ENCODE data around the gene SLC4A1. TPM values are rescaled to one million over a fixed set of nuclear protein-coding genes. Genes with fewer than 3 reads are reported as not detected.

The SLC4A1 gene
- total RNA-seq, 2 donors from 2014 or later, result not detected

GRCh38 chr17:44308320-44308818 lies 40.4 kb upstream of the SLC4A1 start, which contains the start of gene RUNDC3A:
TSS of gene RUNDC3A (plus strand) at chr17:44308601. CDS start at chr17:44308833, 232 bp downstream.
- H3K9me3 Mint-ChIP-seq, result no peaks in the 10 kb centered on the region
- DNase-seq (ENCODE audit: low spot score) (peak; percentile 81), ATAC-seq (peak; percentile 90 to 95)
- H3K36me3 Mint-ChIP-seq, result no peaks in the 10 kb centered on the region
- H3K27me3 Mint-ChIP-seq, result peaks cover 22 to 23% of the 10 kb centered on the region in 2 donors
- no peak within 1 kb of the TSS for H3K27ac Mint-ChIP-seq
- H3K4me3 Mint-ChIP-seq, result peak within 1 kb of the TSS; percentile 44
- H3K4me1 Mint-ChIP-seq (ENCODE audit: low read depth in 2 of 2), result peaks cover 16 to 20% of the 10 kb centered on the region in 2 donors

DNA sequence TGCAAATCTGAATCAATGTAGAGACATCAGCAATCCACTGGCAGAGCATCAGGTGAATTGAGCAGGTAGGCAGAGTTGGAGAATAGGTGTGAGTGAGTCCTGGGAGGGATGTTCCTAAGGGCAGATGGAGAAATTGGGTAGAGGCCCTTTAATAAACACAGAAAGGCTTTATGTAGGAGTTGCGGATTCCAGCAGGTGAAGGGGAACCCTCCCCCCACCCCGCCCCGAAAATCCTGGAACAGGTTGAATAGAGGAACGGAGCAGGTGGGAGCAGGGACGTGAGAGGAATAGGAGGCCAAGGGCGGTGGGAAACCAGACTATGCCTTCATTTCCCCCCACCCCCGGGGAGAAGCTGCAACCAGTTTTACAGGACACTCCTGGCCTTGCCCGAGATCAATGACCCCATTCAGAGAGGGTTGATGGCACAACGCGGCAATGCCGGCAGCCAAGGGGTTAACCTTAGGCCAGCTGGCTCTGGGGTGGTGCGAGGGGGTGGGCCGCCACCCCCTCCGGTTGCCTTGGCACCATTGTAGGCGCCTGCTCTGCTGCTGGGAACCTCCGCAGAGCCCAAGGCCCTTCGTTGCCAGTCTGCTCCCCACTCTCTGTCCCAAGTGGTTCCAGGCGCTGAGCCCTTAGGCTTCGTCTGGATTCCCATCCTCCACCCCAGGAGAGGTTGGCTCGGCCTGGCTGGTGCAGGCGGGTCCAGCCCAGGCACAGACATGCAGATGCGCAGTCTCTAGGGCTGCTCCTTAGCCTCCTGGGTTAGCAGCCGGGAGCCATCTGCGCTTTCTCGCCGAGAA lies 39.7 kb upstream of the SLC4A1 start:
- ATAC-seq (no peak), DNase-seq (ENCODE audit: low spot score) (no peak)
- H3K36me3 Mint-ChIP-seq, result no peaks in the 10 kb centered on the region
- no peak overlapping the region for H3K27ac Mint-ChIP-seq
- peaks cover 22 to 23% of the 10 kb centered on the region in 2 donors for H3K27me3 Mint-ChIP-seq
- H3K4me3 Mint-ChIP-seq, result peak overlapping the region; percentile 44
- H3K4me1 Mint-ChIP-seq (ENCODE audit: low read depth in 2 of 2), result peaks cover 16 to 20% of the 10 kb centered on the region in 2 donors
- no peaks in the 10 kb centered on the region for H3K9me3 Mint-ChIP-seq

DNA sequence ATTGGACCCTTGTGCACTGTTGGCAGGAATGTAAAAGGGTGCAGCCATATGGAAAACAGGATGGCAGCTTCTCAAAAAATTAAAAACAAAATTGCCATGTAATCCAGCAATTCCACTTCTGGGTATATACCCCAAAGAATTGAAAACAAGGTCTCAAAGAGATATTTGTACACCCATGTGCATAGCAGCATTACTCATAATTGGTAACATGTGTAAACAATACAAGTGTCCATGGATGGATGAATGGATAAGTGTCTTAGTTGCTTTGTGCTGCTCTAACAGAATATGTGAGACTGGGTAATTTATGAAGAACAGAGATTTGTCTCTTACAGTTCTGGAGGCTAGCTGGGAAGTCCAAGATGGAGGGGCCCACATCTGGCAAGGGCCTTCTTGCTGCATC lies 36.7 kb upstream of the SLC4A1 start:
- ATAC-seq (no peak), DNase-seq (ENCODE audit: low spot score) (no peak)
- no peak overlapping the region for H3K4me3 Mint-ChIP-seq
- H3K9me3 Mint-ChIP-seq, result no peaks in the 10 kb centered on the region
- no peak overlapping the region for H3K27ac Mint-ChIP-seq
- peaks cover 12 to 15% of the 10 kb centered on the region in 2 donors for H3K4me1 Mint-ChIP-seq (ENCODE audit: low read depth in 2 of 2)
- H3K27me3 Mint-ChIP-seq, result peaks cover 22 to 24% of the 10 kb centered on the region in 2 donors
- no peaks in the 10 kb centered on the region for H3K36me3 Mint-ChIP-seq

GRCh38 chr17:44297975-44298374 lies 30.0 kb upstream of the SLC4A1 start:
- H3K27ac Mint-ChIP-seq, result no peak overlapping the region
- no peaks in the 10 kb centered on the region for H3K36me3 Mint-ChIP-seq
- H3K27me3 Mint-ChIP-seq, result peaks cover 6 to 10% of the 10 kb centered on the region in 2 donors

GRCh38 chr17:44293509-44294226 lies 25.7 kb upstream of the SLC4A1 start:
- Mint-ChIP-seq H3K27me3 (peaks cover 9% of the 10 kb centered on the region in 2 donors), H3K9me3 (no peaks in the 10 kb centered on the region), H3K27ac (no peak overlapping the region), H3K36me3 (no peaks in the 10 kb centered on the region), H3K4me1 (ENCODE audit: low read depth in 2 of 2) (peaks cover 0 to 2% of the 10 kb centered on the region in 2 donors), H3K4me3 (no peak overlapping the region)
- ATAC-seq, result peak in 1 of 2 donors; percentile 56
- DNase-seq (ENCODE audit: low spot score), result peak; percentile 53

More at GRCh38 chr17:44297975-44298374, 30.0 kb upstream of the SLC4A1 start:
- Mint-ChIP-seq H3K9me3 (no peaks in the 10 kb centered on the region), H3K4me3 (no peak overlapping the region), H3K4me1 (ENCODE audit: low read depth in 2 of 2) (peaks cover 0 to 2% of the 10 kb centered on the region in 2 donors)
- DNase-seq (ENCODE audit: low spot score) (no peak), ATAC-seq (no peak)

DNA sequence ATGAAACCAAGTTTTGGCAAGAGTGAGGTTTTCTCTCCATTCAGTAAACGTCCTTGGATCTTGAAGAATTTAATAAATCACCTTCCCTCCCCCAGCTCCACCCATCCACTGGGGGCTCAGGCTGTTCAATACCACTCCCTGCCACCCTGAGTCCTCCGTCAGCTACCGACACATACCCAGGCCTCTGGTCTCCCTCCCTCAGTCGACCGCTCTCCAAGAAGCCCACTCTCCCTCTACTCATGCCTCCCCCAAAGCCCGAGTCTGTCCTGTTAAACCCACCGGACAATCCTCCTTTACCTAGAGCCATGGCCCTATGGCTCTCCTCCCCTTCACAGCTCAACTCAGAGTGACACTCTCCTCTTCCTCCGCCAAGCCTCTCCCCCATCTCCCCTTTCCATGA lies 19.7 kb upstream of the SLC4A1 start:
- no peak for ATAC-seq
- Mint-ChIP-seq H3K4me3 (no peak overlapping the region), H3K27ac (no peak overlapping the region), H3K9me3 (no peaks in the 10 kb centered on the region), H3K4me1 (ENCODE audit: low read depth in 2 of 2) (no peaks in the 10 kb centered on the region), H3K27me3 (peaks cover 16 to 18% of the 10 kb centered on the region in 2 donors), H3K36me3 (no peaks in the 10 kb centered on the region)
- DNase-seq (ENCODE audit: low spot score), result no peak

- Mint-ChIP-seq H3K4me1 (ENCODE audit: low read depth in 2 of 2) (peaks cover 15 to 16% of the 10 kb centered on the region in 2 donors), H3K36me3 (no peaks in the 10 kb centered on the region), H3K4me3 (no peak overlapping the region), H3K27me3 (peaks cover 10 to 12% of the 10 kb centered on the region in 2 donors), H3K27ac (no peak overlapping the region), H3K9me3 (no peaks in the 10 kb centered on the region)
- DNase-seq (ENCODE audit: low spot score) (no peak), ATAC-seq (no peak)
Measured at GRCh38 chr17:44284024-44284400, 16.1 kb upstream of the SLC4A1 start.

DNA sequence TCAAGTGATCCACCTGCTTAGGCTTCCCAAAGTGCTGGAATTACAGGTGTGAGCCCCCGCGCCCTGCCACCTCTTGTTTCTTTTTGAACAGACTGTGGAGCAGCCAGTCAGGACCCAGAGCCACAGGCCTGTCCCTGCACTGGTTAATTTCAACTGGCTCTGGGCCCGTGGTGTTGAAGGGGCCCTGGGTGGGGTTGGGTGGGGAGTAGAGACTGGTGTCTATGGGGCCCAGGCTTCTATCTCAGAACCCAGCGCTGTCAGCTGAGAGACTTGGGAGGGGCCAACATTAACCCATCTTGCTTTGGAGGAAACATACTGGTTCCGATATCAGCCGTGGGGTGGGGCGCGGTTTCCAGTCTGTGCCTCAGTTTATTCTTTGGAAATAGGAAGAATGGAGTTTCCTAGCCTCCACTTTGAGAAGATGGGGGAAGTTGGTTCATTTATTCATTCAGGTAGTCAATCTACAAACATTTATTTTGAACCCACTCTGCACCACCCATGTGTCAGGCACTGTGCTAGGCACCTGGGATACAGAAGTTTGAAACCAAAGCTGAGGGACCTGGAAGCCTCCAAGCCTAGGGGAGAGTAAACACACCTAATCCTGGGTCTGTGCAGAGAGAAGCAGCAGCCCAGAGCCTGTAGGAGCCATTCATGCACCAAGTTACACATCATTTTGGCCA lies 15.5 kb upstream of the SLC4A1 start:
- Mint-ChIP-seq H3K27ac (no peak overlapping the region), H3K36me3 (no peaks in the 10 kb centered on the region), H3K27me3 (peaks cover 7% of the 10 kb centered on the region in 2 donors), H3K4me1 (ENCODE audit: low read depth in 2 of 2) (peaks cover 15 to 16% of the 10 kb centered on the region in 2 donors), H3K9me3 (no peaks in the 10 kb centered on the region), H3K4me3 (no peak overlapping the region)
- DNase-seq (ENCODE audit: low spot score) (no peak), ATAC-seq (no peak)

DNA sequence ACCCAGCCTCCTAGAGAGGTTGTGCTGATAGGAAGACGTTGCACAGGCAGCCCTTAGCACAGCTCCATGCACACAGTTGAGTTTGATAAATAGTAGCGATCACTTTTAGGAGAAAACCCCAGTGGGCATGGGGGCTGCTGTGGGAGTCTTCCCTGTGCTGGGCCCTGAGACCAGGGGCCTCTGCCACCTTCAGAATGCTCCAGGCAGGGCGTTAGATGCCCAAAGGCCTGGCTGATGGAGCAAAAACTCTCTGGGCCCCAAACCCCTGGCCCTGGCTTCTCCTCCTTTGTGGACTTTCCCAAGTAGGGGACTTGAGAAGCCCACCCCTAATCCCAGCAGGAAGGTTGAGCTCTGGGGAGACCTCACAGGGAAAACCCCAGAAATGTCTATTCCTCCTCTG lies 14.3 kb upstream of the SLC4A1 start:
- H3K9me3 Mint-ChIP-seq, result no peaks in the 10 kb centered on the region
- H3K27me3 Mint-ChIP-seq, result no peaks in the 10 kb centered on the region
- no peaks in the 10 kb centered on the region for H3K36me3 Mint-ChIP-seq
- H3K4me3 Mint-ChIP-seq, result no peak overlapping the region
- DNase-seq (ENCODE audit: low spot score) (no peak), ATAC-seq (no peak)
- H3K4me1 Mint-ChIP-seq (ENCODE audit: low read depth in 2 of 2), result peaks cover 16 to 18% of the 10 kb centered on the region in 2 donors
- H3K27ac Mint-ChIP-seq, result no peak overlapping the region

DNA sequence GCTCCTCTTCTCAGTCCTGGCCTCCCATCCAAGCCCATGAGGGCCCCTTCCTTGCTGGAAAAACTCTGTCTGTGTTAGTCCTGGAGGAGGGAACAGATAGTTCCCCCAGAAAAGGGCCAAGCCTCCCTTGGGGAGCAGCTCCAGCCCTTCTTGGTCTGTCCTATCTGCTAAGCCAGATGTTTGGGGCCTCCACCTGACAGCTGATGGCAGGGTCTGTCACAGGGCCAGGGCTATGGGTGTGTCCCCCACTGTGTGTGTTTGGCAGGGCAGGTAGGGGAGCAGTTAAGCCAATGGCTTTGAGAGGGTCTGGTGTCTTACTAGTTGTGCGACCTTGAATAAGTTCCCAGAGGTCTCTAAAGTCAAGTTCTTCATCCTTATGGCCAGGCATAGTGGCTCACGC lies 13.6 kb upstream of the SLC4A1 start:
- H3K9me3 Mint-ChIP-seq, result no peaks in the 10 kb centered on the region
- no peak overlapping the region for H3K27ac Mint-ChIP-seq
- no peak for ATAC-seq
- H3K4me1 Mint-ChIP-seq (ENCODE audit: low read depth in 2 of 2), result peaks cover 16 to 18% of the 10 kb centered on the region in 2 donors
- H3K36me3 Mint-ChIP-seq, result no peaks in the 10 kb centered on the region
- no peak overlapping the region for H3K4me3 Mint-ChIP-seq
- H3K27me3 Mint-ChIP-seq, result no peaks in the 10 kb centered on the region
- DNase-seq (ENCODE audit: low spot score), result no peak

- DNase-seq (ENCODE audit: low spot score) (no peak), ATAC-seq (peak in 1 of 2 donors; percentile 13)
- Mint-ChIP-seq H3K4me3 (peak overlapping the region; percentile 71), H3K36me3 (no peaks in the 10 kb centered on the region), H3K27me3 (no peaks in the 10 kb centered on the region), H3K27ac (peak overlapping the region; percentile 66 to 76), H3K9me3 (no peaks in the 10 kb centered on the region), H3K4me1 (ENCODE audit: low read depth in 2 of 2) (peaks cover 16 to 18% of the 10 kb centered on the region in 2 donors)
Measured at GRCh38 chr17:44280392-44280937, 12.5 kb upstream of the SLC4A1 start.

GRCh38 chr17:44279666-44280391 lies 11.9 kb upstream of the SLC4A1 start:
- peak overlapping the region; percentile 71 for H3K4me3 Mint-ChIP-seq
- H3K9me3 Mint-ChIP-seq, result no peaks in the 10 kb centered on the region
- DNase-seq (ENCODE audit: low spot score), result peak; percentile 91
- no peaks in the 10 kb centered on the region for H3K36me3 Mint-ChIP-seq
- no peaks in the 10 kb centered on the region for H3K27me3 Mint-ChIP-seq
- peak; percentile 98 for ATAC-seq
- H3K4me1 Mint-ChIP-seq (ENCODE audit: low read depth in 2 of 2), result peaks cover 16 to 18% of the 10 kb centered on the region in 2 donors
- H3K27ac Mint-ChIP-seq, result peak overlapping the region; percentile 66 to 76

- Mint-ChIP-seq H3K4me3 (peak overlapping the region; percentile 71), H3K27ac (peak overlapping the region; percentile 66 to 76), H3K4me1 (ENCODE audit: low read depth in 2 of 2) (peaks cover 16 to 18% of the 10 kb centered on the region in 2 donors), H3K36me3 (no peaks in the 10 kb centered on the region), H3K9me3 (no peaks in the 10 kb centered on the region), H3K27me3 (no peaks in the 10 kb centered on the region)
- no peak for DNase-seq (ENCODE audit: low spot score)
- ATAC-seq, result no peak
Measured at GRCh38 chr17:44279346-44279665, 11.4 kb upstream of the SLC4A1 start.
